K562 (cell line): Measurements from ENCODE around the gene HSPA5. TPM values are rescaled to one million over a fixed set of nuclear protein-coding genes. Genes with fewer than 3 reads are reported as not detected.

Experiments used
- CCNT2 ChIP-seq: IDR thresholded peaks from 2 replicates; pipeline ENCODE4 v1.6.1; 2011; ENCODE audit warnings: borderline replicate concordance, low read depth, mild to moderate bottlenecking, moderate library complexity, mixed read lengths, low read length; ENCODE audit not compliant: insufficient read length; ENCODE audit errors: extremely low read depth
- DNMT1 ChIP-seq: fragments of 450-650 bp; IDR thresholded peaks from 2 replicates; pipeline ENCODE4 v1.6.1; 2016; ENCODE audit warnings: antibody characterized with exemption, mild to moderate bottlenecking
- EWSR1 ChIP-seq: fragments of 450-650 bp; IDR thresholded peaks from 2 replicates; pipeline ENCODE4 v1.6.1; 2018; ENCODE audit warnings: borderline replicate concordance, mild to moderate bottlenecking, low read depth, moderate library complexity; ENCODE audit not compliant: partially characterized antibody
- FIP1L1 ChIP-seq: fragments of 200-400 bp; formaldehyde crosslinking; IDR thresholded peaks from 2 replicates; pipeline ENCODE4 v1.6.1; 2018; ENCODE audit warnings: mild to moderate bottlenecking, low read depth, low read length; ENCODE audit not compliant: poor library complexity, severe bottlenecking
- HIVEP1 ChIP-seq: fragments of 250-450 bp; sonication (Bioruptor Pico); IDR thresholded peaks from 2 replicates; pipeline ENCODE4 v1.4.0; 2020; ENCODE audit warnings: mild to moderate bottlenecking
- HNRNPH1 ChIP-seq: fragments of 200-400 bp; formaldehyde crosslinking; optimal IDR thresholded peaks from 2 replicates; pipeline ENCODE3; 2017; ENCODE audit warnings: low read depth, mild to moderate bottlenecking, low read length, moderate library complexity
- MTA3 ChIP-seq: fragments of 450-650 bp; formaldehyde crosslinking; IDR thresholded peaks from 2 replicates; pipeline ENCODE4 v1.6.1; 2017; ENCODE audit warnings: mild to moderate bottlenecking, borderline replicate concordance
- NR2F6 ChIP-seq: fragments of 450-650 bp; formaldehyde crosslinking; IDR thresholded peaks from 2 replicates; pipeline ENCODE4 v1.4.0; 2020; ENCODE audit warnings: mild to moderate bottlenecking
- RAD51 ChIP-seq: fragments of 450-650 bp; IDR thresholded peaks from 2 replicates; pipeline ENCODE4 v1.7.1; 2016; ENCODE audit warnings: low read depth, mild to moderate bottlenecking, borderline replicate concordance
- SMARCE1 ChIP-seq: fragments of 450-650 bp; IDR thresholded peaks from 2 replicates; pipeline ENCODE4 v1.7.1; 2016; ENCODE audit warnings: mild to moderate bottlenecking
- YY1 ChIP-seq, 3 experiments: IDR thresholded peaks; 2 replicates each; pipeline ENCODE4 v1.6.1; 2011; ENCODE audit warnings: low read length in 2 of 3, mild to moderate bottlenecking in 2 of 3, moderate library complexity in 2 of 3, borderline replicate concordance in 1 of 3, control low read depth in 1 of 3, low read depth in 1 of 3; ENCODE audit not compliant: insufficient read depth in 3 of 3, insufficient replicate concordance in 2 of 3, control insufficient read depth in 1 of 3, insufficient read length in 1 of 3; ENCODE audit errors: extremely low read depth in 1 of 3
- ZNF41 ChIP-seq: fragments of 250-450 bp; sonication (Bioruptor Pico); conservative IDR thresholded peaks from 2 replicates; pipeline ENCODE4 v1.4.0; 2020; ENCODE audit warnings: mild to moderate bottlenecking
- polyA plus RNA-seq, 8 experiments: library from polyadenylated mRNA; depleted of rRNA in 4 of 8; stranded (reverse) in 5 of 8; unstranded in 3 of 8; fragments of >200 nt; fragmentation: Nextera tagmentation in 2 of 8; fragmentation: Illumina TruSeq in 1 of 8; extraction: Ambion mirVana in 2 of 8; extraction: Trizol in 1 of 8; gene quantifications; 2 replicates each; pipeline versions ENCODE4 v1.2.1 to v1.2.3, GENCODE V29; 2011 to 2014; ENCODE audit warnings: inconsistent platforms in 1 of 8, missing spikeins in 1 of 8
- total RNA-seq, 7 experiments: library from RNA; depleted of rRNA in 6 of 7; stranded (reverse); fragments of >200 nt in 6 of 7; fragmentation: Illumina TruSeq in 2 of 7; extraction: Trizol in 2 of 7; gene quantifications; 2 replicates each; pipeline versions ENCODE4 v1.2.1 to v1.2.3, GENCODE V29; 2011 to 2021; ENCODE audit warnings: low replicate concordance in 1 of 7
- TF ChIP-seq, protein P1 (sequence below): sonication (generic); formaldehyde crosslinking; IDR thresholded peaks from 2 replicates; pipeline ENCODE4 v1.8.0; 2022; ENCODE audit warnings: missing genetic modification reagents, mild to moderate bottlenecking, borderline replicate concordance
- TF ChIP-seq, protein P2 (sequence below): fragments of 250-450 bp; sonication (Bioruptor Pico); IDR thresholded peaks from 2 replicates; pipeline ENCODE4 v1.5.1; 2021; ENCODE audit warnings: mild to moderate bottlenecking
- TF ChIP-seq, protein P3 (sequence below): conservative IDR thresholded peaks from 2 replicates; pipeline ENCODE4 v1.6.1; 2011; ENCODE audit warnings: low read depth, mild to moderate bottlenecking, low read length; ENCODE audit not compliant: control insufficient read depth
- TF ChIP-seq, protein P4 (sequence below): fragments of 250-450 bp; sonication (Bioruptor Pico); IDR thresholded peaks from 2 replicates; pipeline ENCODE4 v1.8.0; 2022; ENCODE audit warnings: moderate library complexity, mild to moderate bottlenecking, inconsistent platforms
- TF ChIP-seq, protein P5 (sequence below): IDR thresholded peaks from 3 replicates; pipeline ENCODE4 v1.6.1; 2011; ENCODE audit warnings: borderline replicate concordance, mild to moderate bottlenecking, moderate library complexity; ENCODE audit not compliant: insufficient read length; ENCODE audit errors: extremely low read depth

Gene HSPA5
- total and polyA plus RNA-seq, 9 of the 15 experiments (the other 6 are each of a cell fraction or from before 2014, with no cell fraction given), result 48.0 to 265 (median 113) TPM

DNA sequence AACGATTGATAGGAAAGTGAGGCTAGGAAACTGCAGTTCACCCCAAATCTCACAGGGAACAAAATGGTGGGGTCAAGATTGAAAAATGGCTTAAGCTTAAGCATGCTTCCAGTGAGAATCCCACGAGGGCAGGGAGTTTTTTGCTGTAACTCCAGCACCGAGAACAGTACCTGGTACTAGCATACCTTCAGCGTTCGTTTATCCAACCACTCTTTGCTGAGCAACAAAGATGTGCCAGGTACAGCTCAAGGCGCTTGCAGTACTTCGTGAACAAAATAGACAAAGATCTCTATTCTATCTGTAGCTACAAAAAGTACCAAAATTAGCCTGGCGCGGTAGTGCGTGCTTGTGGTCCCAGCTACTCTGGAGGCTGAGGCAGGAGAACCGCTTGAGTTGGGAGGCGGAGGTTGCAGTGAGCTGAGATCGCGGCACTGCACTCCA, 50.8 kb downstream of the HSPA5 start (continued):
- TF ChIP-seq FIP1L1 (no peak), CCNT2 (no peak), ZNF41 (CRISPR knock-in tag) (no peak), HNRNPH1 (no peak), NR2F6 (CRISPR knock-in tag) (no peak), HIVEP1 (CRISPR knock-in tag) (no peak), SMARCE1 (no peak), MTA3 (no peak), RAD51 (no peak), YY1 (IDR thresholded peaks at IDR 0.05; ENCODE audit: borderline replicate concordance in 1 of 3, control insufficient read depth in 1 of 3, extremely low read depth in 1 of 3, insufficient read depth in 3 of 3, insufficient read length in 1 of 3, insufficient replicate concordance in 2 of 3, low read depth in 1 of 3, low read length in 2 of 3) (peak in 1 of 3 experiments; percentile 81), EWSR1 (no peak), DNMT1 (no peak)
- TF ChIP-seq, protein P1, sequence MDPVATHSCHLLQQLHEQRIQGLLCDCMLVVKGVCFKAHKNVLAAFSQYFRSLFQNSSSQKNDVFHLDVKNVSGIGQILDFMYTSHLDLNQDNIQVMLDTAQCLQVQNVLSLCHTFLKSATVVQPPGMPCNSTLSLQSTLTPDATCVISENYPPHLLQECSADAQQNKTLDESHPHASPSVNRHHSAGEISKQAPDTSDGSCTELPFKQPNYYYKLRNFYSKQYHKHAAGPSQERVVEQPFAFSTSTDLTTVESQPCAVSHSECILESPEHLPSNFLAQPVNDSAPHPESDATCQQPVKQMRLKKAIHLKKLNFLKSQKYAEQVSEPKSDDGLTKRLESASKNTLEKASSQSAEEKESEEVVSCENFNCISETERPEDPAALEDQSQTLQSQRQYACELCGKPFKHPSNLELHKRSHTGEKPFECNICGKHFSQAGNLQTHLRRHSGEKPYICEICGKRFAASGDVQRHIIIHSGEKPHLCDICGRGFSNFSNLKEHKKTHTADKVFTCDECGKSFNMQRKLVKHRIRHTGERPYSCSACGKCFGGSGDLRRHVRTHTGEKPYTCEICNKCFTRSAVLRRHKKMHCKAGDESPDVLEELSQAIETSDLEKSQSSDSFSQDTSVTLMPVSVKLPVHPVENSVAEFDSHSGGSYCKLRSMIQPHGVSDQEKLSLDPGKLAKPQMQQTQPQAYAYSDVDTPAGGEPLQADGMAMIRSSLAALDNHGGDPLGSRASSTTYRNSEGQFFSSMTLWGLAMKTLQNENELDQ (CRISPR knock-in tag), result no peak
- TF ChIP-seq, protein P2, sequence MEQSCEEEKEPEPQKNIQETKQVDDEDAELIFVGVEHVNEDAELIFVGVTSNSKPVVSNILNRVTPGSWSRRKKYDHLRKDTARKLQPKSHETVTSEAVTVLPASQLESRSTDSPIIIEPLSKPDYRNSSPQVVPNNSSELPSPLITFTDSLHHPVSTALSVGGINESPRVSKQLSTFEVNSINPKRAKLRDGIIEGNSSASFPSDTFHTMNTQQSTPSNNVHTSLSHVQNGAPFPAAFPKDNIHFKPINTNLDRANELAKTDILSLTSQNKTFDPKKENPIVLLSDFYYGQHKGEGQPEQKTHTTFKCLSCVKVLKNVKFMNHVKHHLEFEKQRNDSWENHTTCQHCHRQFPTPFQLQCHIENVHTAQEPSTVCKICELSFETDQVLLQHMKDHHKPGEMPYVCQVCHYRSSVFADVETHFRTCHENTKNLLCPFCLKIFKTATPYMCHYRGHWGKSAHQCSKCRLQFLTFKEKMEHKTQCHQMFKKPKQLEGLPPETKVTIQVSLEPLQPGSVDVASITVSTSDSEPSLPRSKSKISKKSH (CRISPR knock-in tag), result no peak
- TF ChIP-seq, protein P3, sequence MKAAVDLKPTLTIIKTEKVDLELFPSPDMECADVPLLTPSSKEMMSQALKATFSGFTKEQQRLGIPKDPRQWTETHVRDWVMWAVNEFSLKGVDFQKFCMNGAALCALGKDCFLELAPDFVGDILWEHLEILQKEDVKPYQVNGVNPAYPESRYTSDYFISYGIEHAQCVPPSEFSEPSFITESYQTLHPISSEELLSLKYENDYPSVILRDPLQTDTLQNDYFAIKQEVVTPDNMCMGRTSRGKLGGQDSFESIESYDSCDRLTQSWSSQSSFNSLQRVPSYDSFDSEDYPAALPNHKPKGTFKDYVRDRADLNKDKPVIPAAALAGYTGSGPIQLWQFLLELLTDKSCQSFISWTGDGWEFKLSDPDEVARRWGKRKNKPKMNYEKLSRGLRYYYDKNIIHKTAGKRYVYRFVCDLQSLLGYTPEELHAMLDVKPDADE, result no peak
- TF ChIP-seq, protein P4, sequence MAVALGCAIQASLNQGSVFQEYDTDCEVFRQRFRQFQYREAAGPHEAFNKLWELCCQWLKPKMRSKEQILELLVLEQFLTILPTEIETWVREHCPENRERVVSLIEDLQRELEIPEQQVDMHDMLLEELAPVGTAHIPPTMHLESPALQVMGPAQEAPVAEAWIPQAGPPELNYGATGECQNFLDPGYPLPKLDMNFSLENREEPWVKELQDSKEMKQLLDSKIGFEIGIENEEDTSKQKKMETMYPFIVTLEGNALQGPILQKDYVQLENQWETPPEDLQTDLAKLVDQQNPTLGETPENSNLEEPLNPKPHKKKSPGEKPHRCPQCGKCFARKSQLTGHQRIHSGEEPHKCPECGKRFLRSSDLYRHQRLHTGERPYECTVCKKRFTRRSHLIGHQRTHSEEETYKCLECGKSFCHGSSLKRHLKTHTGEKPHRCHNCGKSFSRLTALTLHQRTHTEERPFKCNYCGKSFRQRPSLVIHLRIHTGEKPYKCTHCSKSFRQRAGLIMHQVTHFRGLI (CRISPR knock-in tag), result no peak
- TF ChIP-seq, protein P5, sequence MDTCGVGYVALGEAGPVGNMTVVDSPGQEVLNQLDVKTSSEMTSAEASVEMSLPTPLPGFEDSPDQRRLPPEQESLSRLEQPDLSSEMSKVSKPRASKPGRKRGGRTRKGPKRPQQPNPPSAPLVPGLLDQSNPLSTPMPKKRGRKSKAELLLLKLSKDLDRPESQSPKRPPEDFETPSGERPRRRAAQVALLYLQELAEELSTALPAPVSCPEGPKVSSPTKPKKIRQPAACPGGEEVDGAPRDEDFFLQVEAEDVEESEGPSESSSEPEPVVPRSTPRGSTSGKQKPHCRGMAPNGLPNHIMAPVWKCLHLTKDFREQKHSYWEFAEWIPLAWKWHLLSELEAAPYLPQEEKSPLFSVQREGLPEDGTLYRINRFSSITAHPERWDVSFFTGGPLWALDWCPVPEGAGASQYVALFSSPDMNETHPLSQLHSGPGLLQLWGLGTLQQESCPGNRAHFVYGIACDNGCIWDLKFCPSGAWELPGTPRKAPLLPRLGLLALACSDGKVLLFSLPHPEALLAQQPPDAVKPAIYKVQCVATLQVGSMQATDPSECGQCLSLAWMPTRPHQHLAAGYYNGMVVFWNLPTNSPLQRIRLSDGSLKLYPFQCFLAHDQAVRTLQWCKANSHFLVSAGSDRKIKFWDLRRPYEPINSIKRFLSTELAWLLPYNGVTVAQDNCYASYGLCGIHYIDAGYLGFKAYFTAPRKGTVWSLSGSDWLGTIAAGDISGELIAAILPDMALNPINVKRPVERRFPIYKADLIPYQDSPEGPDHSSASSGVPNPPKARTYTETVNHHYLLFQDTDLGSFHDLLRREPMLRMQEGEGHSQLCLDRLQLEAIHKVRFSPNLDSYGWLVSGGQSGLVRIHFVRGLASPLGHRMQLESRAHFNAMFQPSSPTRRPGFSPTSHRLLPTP, result no peak
